ENCODE results near the gene PTPN9.
"Not testable (repeated sequence)": the region's sequence is repeated elsewhere in the genome, so short reads cannot be mapped to it uniquely, and the experiment has no call there.

The PTPN9 gene

DNA sequence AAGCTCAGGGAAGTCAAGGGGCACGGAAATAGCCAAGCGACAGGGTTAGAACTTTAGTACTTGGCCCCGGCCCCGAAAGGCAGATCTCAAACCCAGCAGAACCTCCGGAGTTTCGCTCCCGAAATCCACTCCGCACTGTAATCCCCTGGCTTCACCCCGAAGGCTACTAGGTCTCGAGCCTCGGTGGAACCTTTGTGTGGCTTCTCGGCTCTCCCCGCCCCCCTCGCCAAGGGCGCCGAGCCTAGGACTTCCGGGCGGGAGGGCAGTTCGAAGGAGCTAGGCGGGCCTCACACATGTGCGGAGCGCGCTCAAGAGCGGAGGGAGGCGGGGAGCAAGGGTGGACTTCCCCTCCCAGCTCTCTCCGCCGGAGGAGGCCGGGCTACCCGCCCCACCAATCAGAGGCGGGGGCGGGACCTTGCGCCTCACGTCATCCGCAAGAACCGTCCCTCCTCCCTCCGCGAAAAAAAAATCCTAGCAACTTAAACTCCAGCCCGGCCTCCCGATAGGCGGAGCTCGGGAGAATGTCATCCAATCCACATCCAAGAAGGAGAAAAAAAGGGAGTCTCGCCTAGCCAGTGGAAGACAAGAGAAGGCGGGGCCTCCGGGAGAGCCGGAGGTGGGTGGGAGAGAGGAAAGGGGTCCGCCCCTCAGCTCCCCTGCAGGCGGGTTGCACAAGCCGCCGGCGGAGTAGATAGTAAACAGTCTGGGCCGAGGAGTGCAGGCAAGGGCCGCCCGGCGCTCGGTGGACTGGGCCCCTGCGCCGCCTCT is 125.2 kb downstream of the PTPN9 start:
- peak; percentile 94 for DNase-seq (ENCODE audit: low read depth)

DNA sequence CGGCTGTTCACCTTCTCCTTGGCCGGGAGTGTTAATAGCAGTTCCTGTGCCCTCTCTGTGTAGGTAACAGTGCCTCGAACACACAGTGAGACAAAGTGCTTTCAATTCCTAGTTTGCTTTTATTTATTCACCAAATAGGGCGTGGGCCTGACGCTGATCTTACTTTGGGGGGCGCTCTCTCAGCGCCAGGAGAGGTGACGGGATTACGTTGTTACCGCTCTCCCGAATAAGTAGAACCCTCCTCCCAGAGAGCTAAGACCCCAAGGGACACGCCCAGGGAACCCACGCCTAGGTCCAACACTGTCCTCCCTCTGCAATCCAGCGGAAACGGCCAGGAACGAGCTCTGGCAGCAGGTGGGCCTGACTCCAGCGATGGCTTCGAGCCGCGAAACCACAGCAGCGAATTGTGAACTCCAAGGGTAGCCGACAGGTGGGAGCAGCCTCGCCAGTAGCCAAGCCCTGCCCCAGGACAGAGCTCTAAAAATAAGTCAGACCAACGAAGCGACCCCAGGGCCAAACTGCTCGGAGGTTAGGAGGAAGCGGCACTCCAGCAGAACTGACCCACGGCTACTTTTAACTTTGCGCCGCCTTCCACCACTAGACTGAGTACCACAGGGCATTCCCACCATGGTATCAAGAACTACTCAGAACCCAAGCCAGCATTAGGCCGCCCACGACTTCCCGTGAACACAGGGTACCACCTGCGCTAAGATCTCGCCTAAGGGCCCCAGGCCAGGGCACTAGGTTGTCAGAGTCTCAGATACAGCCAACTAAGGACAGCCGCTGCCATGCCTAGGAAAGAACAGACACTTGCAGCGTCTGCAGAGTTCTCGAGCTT is 126.0 kb downstream of the PTPN9 start:
- DNase-seq (ENCODE audit: low read depth): peak; percentile 62

DNA sequence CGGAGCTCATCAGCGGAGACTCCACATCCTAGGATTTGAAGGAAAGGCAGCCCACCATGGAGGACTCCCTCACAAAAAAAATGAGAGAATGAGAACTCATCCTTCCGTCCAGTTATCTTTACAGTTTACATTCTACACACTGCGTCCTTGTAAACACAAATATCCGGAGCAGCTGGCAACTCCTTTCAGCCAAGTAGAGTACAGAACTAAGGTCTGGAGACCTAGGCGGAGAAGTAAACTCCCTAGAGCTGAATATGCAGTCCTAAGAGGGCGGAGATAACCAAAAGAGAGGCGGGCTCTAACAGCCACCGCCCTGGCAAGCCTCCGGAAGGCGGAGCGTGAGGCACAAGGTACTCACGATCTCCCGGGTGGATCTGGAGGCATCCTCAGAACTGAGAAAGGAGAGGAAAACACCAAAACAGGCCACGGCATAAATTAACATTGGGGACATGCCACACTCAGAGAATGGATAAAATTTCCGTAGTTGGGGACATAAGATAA is 126.7 kb downstream of the PTPN9 start:
- peak; percentile 64 for DNase-seq (ENCODE audit: low read depth)

DNA sequence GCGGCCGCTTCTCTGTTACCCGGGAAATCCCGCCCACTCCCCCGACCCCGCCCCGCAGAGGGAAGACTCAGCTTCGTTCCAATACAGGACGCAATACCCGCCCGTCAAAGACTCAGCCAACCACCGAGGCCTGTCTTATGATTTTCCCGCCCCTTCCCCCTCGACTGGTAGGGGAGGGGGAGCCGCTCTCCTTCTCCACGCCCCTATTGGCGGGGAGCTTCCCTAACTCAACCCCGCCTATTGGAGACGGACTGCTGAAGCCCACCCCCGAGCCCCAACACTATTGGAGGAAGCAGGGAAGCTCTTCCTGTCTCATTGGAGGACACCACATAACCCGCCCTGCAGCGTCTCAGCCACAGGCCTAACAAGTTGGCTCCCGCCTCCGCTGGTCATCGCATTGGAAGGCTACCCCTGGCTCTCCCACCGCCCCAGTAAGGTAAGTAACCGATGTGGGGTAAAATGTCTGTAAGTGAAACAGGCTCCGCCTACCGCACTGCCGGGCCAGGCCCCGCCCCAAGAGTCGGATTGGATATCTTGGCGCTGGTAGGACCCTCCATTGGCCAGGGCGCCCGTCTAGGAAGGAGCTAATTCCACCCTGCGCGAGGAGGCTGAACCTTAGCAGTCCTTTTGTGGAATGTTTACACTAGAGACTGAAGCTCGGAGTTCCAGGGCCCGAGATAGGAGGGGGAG is 127.3 kb downstream of the PTPN9 start, which contains the start of gene SIN3A:
SIN3A (minus strand) TSS at position 17 of the 690 bp plus-strand sequence. CDS start 21,315 bp downstream, outside the sequence.
- peak; percentile 99 for DNase-seq (ENCODE audit: low read depth)

DNA sequence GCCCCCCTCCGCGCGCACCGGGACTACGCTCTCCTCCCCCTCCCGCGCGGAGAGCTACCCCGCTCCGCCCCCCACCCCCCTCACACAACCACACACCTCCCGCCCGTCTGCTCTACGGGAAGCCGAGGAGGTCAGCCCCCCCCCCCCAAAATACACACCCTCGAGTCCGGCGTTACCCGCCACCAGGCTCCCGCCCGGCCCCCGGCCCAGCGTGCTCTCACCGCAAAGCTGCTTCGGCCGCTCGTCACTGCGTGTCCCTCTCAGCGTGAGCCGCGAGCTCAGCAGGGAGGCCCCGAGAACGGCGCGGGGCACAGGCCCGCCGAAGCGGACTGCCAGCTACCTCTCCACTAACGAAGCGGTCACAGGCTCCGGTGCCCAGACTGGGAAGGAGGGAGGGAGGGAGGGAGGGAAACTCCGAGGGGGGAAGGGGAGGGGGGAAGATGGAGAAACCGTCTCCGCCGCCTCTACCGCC is 127.9 kb downstream of the PTPN9 start:
- DNase-seq (ENCODE audit: low read depth): no peak

DNA sequence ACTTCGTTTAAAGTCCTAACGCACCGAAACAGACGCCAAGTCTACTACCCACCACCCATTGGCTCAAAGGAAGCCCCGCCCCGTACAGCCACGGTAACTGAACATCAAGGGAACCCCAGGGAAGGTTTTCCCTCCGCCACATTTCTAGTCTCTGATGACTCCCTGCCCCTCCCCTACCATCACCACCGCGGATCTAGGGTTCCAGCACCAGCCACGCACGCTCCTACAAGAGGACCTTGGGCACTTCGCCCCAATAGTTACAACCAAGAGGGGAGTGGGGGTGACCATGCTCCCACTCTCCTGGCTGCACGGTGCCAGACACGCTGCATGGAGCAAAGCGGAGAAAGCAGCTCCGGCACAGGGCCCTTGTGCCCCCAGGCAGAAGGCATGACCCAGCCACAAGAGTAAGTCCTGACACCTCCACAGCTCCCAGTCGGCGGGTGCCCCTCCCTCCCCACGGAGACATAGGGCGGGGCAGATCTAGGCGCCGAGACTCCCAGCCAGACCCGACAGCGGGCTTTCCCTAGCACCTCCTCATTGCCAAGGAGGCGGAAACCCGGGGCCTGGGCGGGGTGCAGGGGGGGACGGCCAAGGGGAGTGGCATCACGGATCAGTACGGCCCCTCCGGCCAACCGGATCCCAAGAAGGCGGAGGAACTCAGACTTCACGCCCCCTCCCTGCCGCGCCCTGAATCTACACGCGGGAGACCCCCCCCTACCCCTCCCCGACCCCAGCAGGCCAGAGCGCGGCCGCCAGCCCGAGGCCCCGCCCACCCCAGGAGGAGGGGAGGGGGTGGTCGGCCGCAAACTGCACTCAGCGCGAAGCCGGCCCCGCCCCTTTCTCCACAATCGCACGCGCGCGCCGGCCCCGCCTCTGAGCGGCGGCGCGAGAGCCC is 128.6 kb downstream of the PTPN9 start:
- DNase-seq (ENCODE audit: low read depth): peak; percentile 95

DNA sequence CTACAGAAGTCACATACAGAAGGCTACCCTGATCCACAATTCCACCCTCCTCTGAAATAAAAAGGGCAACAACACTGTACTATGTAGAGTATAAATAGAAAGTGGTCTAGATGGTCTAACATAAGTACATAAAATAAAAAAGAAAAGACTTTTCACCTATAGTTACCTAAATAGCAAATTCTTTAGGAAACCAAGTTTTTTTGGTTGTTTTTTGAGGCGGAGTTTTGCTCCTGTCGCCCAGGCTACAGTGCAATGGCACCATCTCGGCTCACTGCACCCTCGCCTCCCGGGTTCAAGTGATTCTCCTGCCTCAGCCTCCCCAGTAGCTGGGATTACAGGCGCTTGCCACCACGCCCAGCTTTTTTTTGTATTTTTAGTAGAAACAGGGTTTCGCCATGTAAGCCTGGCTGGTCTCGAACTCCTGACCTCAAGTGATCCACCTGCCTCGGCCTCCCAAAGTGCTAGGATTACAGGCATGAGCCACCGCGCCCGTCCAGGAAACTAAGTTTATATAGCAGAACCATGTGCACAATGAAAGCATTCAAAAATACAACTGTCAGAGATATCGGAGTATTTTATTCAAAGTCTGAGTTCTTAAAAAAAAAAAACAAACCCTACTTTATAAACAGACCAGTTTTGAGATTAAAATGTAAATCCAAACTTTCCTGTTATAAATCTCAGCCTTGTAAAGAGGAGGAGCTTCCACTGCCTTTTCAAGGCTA is 129.4 kb downstream of the PTPN9 start:
- no peak for DNase-seq (ENCODE audit: low read depth)

DNA sequence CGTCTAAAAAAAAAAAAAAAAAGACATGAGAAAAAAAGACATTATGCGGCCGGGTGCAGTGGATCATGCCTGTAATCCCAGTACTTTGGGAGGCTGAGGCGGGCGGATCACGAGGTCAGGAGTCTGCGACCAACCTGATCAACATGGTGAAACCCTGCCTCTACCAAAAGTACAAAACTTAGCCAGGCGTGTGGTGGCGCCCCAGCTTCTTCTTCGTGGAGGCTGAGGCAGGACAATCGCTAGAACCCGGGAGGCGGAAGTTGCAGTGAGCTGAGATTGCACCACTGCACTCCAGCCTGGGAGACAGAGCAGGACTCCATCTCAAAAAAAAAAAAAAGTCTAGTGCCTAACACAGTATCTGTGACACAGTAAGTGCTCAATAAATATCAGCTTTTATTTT is 130.9 kb downstream of the PTPN9 start:
- not testable (repeated sequence) for DNase-seq (ENCODE audit: low read depth)

DNA sequence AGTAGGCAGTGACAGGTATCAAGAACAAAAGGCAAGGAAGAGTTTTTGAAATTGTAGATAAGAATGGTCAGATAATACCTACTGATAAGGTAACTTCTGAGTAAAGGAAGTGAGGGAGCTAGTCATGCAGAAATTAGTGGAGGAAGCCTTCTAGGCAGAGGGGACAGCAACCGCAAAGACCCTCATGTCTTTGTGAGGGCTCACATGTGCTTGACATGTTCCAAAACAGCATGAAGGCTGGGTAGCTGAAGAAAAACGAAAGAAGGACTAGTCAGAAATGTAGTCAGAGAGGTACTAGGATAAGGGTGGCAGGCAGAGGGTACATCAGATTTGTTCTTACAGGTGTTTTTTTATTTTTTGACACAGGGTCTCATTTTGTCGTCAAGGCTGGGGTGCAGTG is 133.0 kb downstream of the PTPN9 start:
- no peak for DNase-seq (ENCODE audit: low read depth)

DNA sequence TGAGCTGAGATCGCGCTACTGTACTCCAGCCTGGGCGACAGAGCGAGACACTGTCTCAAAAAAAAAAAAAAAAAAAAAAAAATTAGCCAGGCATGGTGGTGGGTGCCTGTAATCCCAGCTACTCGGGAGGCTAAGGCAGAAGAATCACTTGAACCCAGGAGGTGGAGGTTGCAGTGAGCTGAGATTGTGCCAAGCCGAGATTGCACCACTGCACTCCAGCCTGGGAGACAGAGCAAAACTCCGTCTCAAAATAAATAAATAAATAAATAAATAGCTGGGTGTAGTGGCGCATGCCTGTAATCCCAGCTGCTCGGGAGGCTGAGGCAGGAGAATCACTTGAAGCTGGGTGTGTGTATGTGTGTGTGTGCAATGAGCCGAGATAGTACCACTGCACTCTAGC is 133.8 kb downstream of the PTPN9 start:
- DNase-seq (ENCODE audit: low read depth): not testable (repeated sequence)

DNA sequence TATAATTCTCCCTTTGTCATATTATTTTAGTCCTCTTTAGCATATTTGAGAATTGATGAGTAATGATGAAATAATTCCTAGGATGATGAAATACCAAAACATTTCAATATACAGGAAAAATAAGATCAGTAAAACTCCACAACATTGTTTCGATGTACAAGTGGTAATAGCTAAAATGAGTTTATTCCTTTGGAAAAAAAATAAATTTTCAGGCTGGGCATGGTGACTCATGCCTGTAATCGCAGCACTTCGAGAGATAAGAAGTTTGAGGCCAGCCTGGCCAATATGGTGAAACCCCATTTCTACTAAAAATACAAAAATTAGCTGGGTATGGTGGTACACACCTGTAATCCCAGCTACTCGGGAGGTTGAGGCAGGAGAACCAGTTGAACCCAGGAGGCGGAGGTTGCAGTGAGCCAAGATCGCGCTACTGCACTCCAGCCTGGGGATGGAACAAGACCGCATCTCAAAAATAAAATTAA is 135.1 kb downstream of the PTPN9 start:
- not testable (repeated sequence) for DNase-seq (ENCODE audit: low read depth)

DNA sequence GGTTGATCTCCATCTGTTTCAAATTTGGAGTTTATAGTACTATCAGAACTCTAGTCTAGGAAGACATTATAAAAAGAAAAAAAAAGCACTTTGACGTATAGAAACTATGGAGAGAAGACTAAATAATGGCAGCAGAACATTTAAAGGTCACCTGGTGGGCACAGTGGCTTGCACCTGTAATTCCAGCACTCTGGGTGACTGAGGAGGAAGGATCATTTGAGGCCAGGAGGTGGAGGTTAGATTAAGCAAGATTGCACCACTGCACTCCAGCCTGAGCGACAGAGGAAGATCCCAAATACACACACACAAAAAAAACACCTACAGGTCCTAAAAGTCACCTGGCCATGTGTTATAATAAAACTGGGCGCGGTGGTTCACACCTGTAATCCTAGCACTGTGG is 141.4 kb downstream of the PTPN9 start:
- DNase-seq (ENCODE audit: low read depth): no peak

DNA sequence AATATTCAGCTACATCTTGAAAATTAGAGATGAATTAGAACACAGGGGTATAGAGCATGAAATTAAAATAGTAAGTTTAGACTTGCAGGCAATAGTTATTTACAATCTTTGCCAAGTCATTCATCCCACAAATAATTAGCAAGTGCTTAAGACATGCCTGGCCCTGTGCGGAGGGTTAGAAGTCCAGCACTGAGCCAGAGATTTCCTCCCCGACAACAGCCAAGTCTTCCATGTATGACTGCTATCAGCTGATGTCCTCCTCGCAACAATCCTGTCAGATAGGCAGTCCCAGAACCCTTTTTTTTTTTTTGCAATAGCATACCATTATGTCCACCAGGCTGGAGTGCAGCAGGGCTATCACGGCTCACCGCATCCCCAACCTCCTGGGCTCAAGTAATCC is 142.2 kb downstream of the PTPN9 start:
- no peak for DNase-seq (ENCODE audit: low read depth)

DNA sequence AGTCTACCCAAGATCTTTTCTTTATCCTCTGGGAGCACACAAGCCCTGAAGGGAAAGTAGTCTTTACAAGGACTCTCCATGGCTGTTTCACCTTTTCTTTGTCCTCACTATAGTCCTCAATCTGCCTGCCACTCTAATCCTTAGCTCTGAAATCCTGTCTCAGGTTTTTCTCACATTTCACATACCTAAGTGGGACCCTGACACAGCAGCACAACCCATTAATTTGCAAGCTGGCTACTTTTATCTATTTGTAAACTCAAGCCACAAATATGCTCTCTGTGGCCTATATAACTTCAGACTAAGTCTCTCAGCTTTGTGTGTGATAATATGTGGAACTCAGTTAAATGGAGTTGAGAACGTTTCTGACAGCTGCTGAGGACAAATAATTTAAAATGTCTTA is 147.4 kb downstream of the PTPN9 start:
- no peak for DNase-seq (ENCODE audit: low read depth)

DNA sequence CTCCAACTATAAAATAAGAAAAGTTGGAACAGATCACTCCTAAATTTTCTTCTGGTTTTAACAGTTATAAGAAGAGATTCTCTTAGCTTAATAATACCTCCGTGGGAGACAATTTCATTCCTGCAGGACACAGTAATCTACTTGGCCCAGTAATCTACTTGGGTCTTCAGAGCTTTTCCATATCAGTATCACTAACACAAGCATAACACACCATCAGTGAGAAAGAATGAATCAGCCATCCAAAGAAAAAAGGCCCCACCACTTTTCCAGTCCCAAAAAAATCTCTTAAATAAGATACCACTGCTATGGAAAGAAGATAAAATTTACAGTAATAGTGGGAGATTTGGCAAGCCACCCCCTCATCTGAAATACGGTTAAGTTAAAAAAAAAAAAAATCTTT is 147.8 kb downstream of the PTPN9 start:
- DNase-seq (ENCODE audit: low read depth): no peak

DNA sequence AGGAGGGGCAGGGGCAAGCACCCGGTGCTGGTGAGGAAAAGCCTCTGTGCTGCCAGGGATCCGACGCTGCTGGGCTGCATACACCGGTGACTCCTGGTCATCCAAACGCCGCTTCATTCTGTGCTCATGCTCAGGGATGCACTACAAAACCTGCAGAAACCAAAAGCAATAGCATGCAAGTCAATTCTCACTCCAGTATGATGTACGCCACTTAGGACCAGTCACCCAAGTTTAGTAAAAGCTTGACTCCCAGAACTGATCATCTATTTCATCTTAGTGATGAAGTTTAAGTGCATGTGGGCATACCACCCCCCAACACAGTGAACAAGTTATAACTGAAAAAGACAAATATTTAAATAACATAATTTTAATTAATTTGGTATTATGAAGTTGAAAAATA is 148.9 kb downstream of the PTPN9 start:
- DNase-seq (ENCODE audit: low read depth): no peak

DNA sequence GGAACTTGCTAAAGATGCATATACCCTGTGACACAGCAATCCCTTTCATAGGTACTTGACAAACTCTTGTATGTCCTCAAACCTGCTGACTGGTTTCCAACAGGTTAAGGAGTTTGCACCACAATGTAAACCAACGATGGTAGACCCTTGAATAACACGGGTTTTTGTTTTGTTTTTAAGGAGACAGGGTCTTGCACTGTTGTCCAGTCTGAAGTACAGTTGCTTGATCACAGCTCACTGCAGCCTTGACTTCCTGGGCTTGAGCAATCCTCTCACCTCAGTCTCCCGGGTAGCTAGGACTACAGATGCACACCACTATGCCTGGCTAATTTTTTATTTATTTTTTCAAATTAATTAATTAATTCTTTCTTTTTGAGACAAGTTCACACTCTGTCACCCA is 151.0 kb downstream of the PTPN9 start:
- no peak for DNase-seq (ENCODE audit: low read depth)

DNA sequence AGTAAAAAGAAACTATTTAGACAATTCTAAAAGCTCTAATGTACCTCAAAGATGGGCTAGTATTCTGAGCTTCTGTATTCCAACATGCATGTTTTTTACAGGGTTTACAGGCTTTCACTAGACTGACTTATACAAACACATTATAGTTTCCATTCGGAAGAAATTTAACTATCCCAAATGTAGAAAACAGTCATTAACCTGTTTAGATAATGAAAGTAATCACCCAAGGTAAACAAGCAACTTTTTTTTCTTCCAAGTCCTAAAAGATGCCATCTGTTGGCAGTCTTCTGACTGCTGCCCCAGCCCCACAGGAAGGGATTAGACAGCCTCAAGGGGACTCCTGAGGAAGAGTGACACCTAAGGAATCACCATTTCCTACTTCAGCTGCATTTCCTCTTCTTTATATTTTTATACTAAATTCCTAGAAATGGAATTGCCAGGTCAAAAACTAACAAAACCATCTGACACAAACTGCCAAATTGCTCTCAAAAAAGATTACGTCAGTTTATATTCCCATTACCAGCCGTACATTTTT is 153.1 kb downstream of the PTPN9 start:
- no peak for DNase-seq (ENCODE audit: low read depth)

DNA sequence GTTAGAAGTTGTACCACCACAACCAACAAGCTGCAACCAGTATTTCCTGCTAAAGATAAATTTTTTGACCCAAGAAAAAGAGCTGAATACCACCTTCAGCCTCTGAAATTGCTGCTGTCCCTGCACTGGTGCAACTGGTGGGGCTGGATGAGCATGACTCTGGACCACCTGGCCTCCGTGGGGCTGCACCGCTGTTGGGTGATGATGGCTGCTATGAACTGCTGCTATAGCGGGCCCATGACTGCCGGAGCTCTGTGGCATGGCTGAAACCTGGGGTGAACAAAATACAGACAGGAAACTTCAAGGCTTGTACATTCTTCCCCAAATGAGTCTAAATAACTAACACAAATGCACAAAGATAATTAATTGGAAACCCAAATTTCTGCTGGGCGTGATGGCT is 156.6 kb downstream of the PTPN9 start:
- DNase-seq (ENCODE audit: low read depth): no peak

DNA sequence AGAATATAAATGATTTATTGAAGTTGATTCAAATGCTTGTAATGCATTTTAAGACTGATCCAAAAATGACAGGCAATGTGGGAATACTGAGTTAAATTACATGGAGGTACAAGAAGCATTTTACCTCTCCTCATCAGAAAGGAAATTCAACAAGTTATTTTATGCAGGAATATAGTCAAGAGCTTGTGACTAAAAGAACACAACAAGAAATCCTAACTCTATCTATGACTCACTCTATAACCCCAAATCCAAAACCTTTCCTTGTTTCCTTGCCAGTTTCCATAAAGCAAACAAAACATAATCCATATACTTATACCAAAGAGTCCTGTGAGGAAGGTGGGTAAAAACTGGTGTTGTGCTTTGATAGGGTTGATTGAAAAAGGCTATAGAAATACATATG is 158.4 kb downstream of the PTPN9 start:
- DNase-seq (ENCODE audit: low read depth): no peak
